ENCODE measurements around the gene C4orf50.

C4orf50 gene

GRCh38 chr4:5933996-5934831 is 84.0 kb downstream of the C4orf50 start:
- H3K4me3 ChIP-seq (ENCODE audit: low read length), result no peak overlapping the region
- H3K4me2 ChIP-seq (ENCODE audit: low read depth, low read length), result no peak overlapping the region
- H3K4me1 ChIP-seq (ENCODE audit: low read length), result no peaks in the 10 kb centered on the region
- TF ChIP-seq EZH2 (optimal IDR thresholded peaks at IDR 0.05; ENCODE audit: low read depth, low read length) (no peak), EZH2phosphoT487 (IDR thresholded peaks at IDR 0.05; ENCODE audit: low read length) (no peak), CTCF (IDR thresholded peaks at IDR 0.05; ENCODE audit: low read length) (no peak)
- H3K79me2 ChIP-seq (ENCODE audit: low read length), result no peaks in the 10 kb centered on the region
- H3K27me3 ChIP-seq (replicated peaks; ENCODE audit: insufficient read depth, low read length), result peaks cover 6% of the 10 kb centered on the region; the same call in 1 of the 2 replicates
- no peaks in the 10 kb centered on the region for H3F3A ChIP-seq (ENCODE audit: insufficient read depth, low read length)
- no peaks in the 10 kb centered on the region for H3K36me3 ChIP-seq (replicated peaks; ENCODE audit: insufficient read depth, low read length)
- H3K9me2 ChIP-seq (replicated peaks; ENCODE audit: insufficient read depth, low read length), result no peaks in the 10 kb centered on the region
- no peaks in the 10 kb centered on the region for H4K20me1 ChIP-seq (ENCODE audit: insufficient read depth, low read length)
- no peak overlapping the region for H3K9ac ChIP-seq (ENCODE audit: low read length)
- DNase-seq, result no peak
- no peak overlapping the region for H2AFZ ChIP-seq (ENCODE audit: low read length)
- H3K27ac ChIP-seq (ENCODE audit: low read length), result no peak overlapping the region
- H3K9me3 ChIP-seq (replicated peaks; ENCODE audit: insufficient read depth, low read length), result no peaks in the 10 kb centered on the region

GRCh38 chr4:5933116-5933515 is 85.1 kb downstream of the C4orf50 start:
- H3K4me2 ChIP-seq (ENCODE audit: low read depth, low read length), result no peak overlapping the region
- no peaks in the 10 kb centered on the region for H3K36me3 ChIP-seq (replicated peaks; ENCODE audit: insufficient read depth, low read length)
- no peaks in the 10 kb centered on the region for H3K9me2 ChIP-seq (replicated peaks; ENCODE audit: insufficient read depth, low read length)
- TF ChIP-seq CTCF (IDR thresholded peaks at IDR 0.05; ENCODE audit: low read length) (no peak), EZH2phosphoT487 (IDR thresholded peaks at IDR 0.05; ENCODE audit: low read length) (no peak), EZH2 (optimal IDR thresholded peaks at IDR 0.05; ENCODE audit: low read depth, low read length) (no peak)
- no peak overlapping the region for H3K27ac ChIP-seq (ENCODE audit: low read length)
- no peaks in the 10 kb centered on the region for H4K20me1 ChIP-seq (ENCODE audit: insufficient read depth, low read length)
- H2AFZ ChIP-seq (ENCODE audit: low read length), result no peak overlapping the region
- DNase-seq, result no peak
- H3K79me2 ChIP-seq (ENCODE audit: low read length), result no peaks in the 10 kb centered on the region
- H3K27me3 ChIP-seq (replicated peaks; ENCODE audit: insufficient read depth, low read length), result peaks cover 6% of the 10 kb centered on the region; the same call in 1 of the 2 replicates
- H3F3A ChIP-seq (ENCODE audit: insufficient read depth, low read length), result no peaks in the 10 kb centered on the region
- no peaks in the 10 kb centered on the region for H3K4me1 ChIP-seq (ENCODE audit: low read length)
- H3K9me3 ChIP-seq (replicated peaks; ENCODE audit: insufficient read depth, low read length), result no peaks in the 10 kb centered on the region
- no peak overlapping the region for H3K4me3 ChIP-seq (ENCODE audit: low read length)
- H3K9ac ChIP-seq (ENCODE audit: low read length), result no peak overlapping the region

GRCh38 chr4:5932035-5932568 is 86.1 kb downstream of the C4orf50 start:
- Histone ChIP-seq H4K20me1 (ENCODE audit: insufficient read depth, low read length) (no peaks in the 10 kb centered on the region), H3K9ac (ENCODE audit: low read length) (no peak overlapping the region), H2AFZ (ENCODE audit: low read length) (no peak overlapping the region), H3K79me2 (ENCODE audit: low read length) (no peaks in the 10 kb centered on the region), H3K9me3 (replicated peaks; ENCODE audit: insufficient read depth, low read length) (no peaks in the 10 kb centered on the region), H3F3A (ENCODE audit: insufficient read depth, low read length) (no peaks in the 10 kb centered on the region), H3K4me2 (ENCODE audit: low read depth, low read length) (no peak overlapping the region), H3K9me2 (replicated peaks; ENCODE audit: insufficient read depth, low read length) (no peaks in the 10 kb centered on the region), H3K4me3 (ENCODE audit: low read length) (no peak overlapping the region), H3K4me1 (ENCODE audit: low read length) (no peaks in the 10 kb centered on the region), H3K36me3 (replicated peaks; ENCODE audit: insufficient read depth, low read length) (no peaks in the 10 kb centered on the region), H3K27ac (ENCODE audit: low read length) (no peak overlapping the region), H3K27me3 (replicated peaks; ENCODE audit: insufficient read depth, low read length) (peaks cover 6% of the 10 kb centered on the region; the same call in 1 of the 2 replicates)
- no peak for DNase-seq
- no peak for TF ChIP-seq EZH2phosphoT487 (IDR thresholded peaks at IDR 0.05; ENCODE audit: low read length)
- no peak for TF ChIP-seq CTCF (IDR thresholded peaks at IDR 0.05; ENCODE audit: low read length)
- no peak for TF ChIP-seq EZH2 (optimal IDR thresholded peaks at IDR 0.05; ENCODE audit: low read depth, low read length)
